Stomach (tissue), 4 donors: ENCODE results near the gene PRKCQ.

ENCODE experiments used
- CTCF ChIP-seq, 7 experiments: fragments of 450-650 bp in 4 of 7; fragments of 200-600 bp in 3 of 7; sonication (generic) in 3 of 7; IDR thresholded peaks; one replicate each; pipeline ENCODE4 v1.5.1; 2016 to 2019; ENCODE audit warnings: antibody characterized with exemption in 7 of 7, control low read depth in 2 of 7, mild to moderate bottlenecking in 1 of 7
- EP300 ChIP-seq: sonication (generic); formaldehyde crosslinking; IDR thresholded peaks from one replicate; pipeline ENCODE4 v1.6.1; 2017; ENCODE audit warnings: antibody characterized with exemption
- POLR2A ChIP-seq, 4 donors: fragments of 450-650 bp; IDR thresholded peaks; one replicate each; pipeline ENCODE4 v1.6.1; 2016; ENCODE audit warnings: antibody characterized with exemption in 4 of 4, control low read depth in 2 of 4, mild to moderate bottlenecking in 1 of 4, moderate library complexity in 1 of 4

DNA sequence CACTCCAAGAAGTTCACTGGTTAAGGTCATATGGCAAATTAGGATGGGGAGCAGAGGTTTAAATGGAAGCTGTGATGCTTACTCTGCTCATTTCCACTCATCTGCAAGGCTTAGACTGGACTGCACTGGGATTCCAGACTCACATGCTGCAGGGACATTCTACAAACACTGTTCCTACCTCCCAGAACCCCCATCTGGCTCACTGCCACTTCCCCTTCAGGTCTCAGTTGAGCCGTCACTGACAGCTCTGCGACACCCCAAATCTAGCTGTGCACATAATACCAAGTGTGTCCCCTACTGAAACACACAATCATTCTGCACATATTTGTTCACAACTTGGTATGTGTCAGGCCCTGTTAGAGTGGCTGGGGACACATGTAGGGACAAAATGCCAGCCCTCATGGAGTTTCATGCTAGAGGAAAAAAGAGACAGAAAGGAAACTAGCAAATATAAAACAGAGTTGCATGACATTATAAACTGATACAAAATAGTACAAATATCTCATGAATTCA, 5.4 kb downstream of the PRKCQ start:
- TF ChIP-seq POLR2A (IDR thresholded peaks at IDR 0.05) = no peak
- no peak for TF ChIP-seq CTCF (IDR thresholded peaks at IDR 0.05)
- no peak for TF ChIP-seq EP300
